Caco-2 (cell line): ENCODE results near the gene HDAC2. TPM values are rescaled to one million over a fixed set of nuclear protein-coding genes. Genes with fewer than 3 reads are reported as not detected.

ENCODE experiments used
- BruUV-seq: library from RNA; stranded (reverse); fragments of 400-500 nt; replicated peaks from 2 replicates; lab custom pipeline; 2021; lab: Mats Ljungman, UMichigan
- CTCF ChIA-PET: fragments of 300-600 bp; sonication (Branson Sonifier 250); formaldehyde crosslinking; loops from one replicate; lab custom pipeline; 2022; ENCODE audit warnings: antibody characterized with exemption; lab: Charles Lee
- POLR2A ChIA-PET: fragments of 300-600 bp; sonication (Branson Sonifier 250); formaldehyde crosslinking; loops from one replicate; lab custom pipeline; 2022; ENCODE audit warnings: antibody characterized with exemption; lab: Charles Lee
- DNase-seq, 2 experiments: peaks; one replicate each; pipeline versions ENCODE4 v3.0.0 to v3.0.0-alpha.2; 2020 to 2022
- H3K27me3 ChIP-seq: replicated peaks from 2 replicates; pipeline ENCODE4 v1.6.0; 2011; ENCODE audit warnings: low read length; ENCODE audit not compliant: control insufficient read depth, insufficient read depth
- H3K36me3 ChIP-seq: 2 replicates; pipeline ENCODE4 v1.5.1; 2011; ENCODE audit warnings: low read length; ENCODE audit not compliant: control insufficient read depth, insufficient read depth
- H3K4me1 ChIP-seq: fragments of 250-450 bp; sonication (Bioruptor Pico); 2 replicates; pipeline ENCODE4 v1.5.1; 2020; ENCODE audit warnings: mild to moderate bottlenecking
- H3K4me3 ChIP-seq: 2 replicates; pipeline ENCODE4 v1.5.1; 2011; ENCODE audit warnings: low read depth, mild to moderate bottlenecking, control low read depth, low read length
- H3K9me3 ChIP-seq: fragments of 250-450 bp; sonication (Bioruptor Pico); 2 replicates; pipeline ENCODE4 v1.5.1; 2020; ENCODE audit warnings: mild to moderate bottlenecking, moderate library complexity
- H3K27ac Mint-ChIP-seq: one replicate; pipeline ENCODE4 v1.8.0; 2022; ENCODE audit warnings: mixed read lengths; ENCODE audit not compliant: unreplicated experiment
- H3K27me3 Mint-ChIP-seq: one replicate; pipeline ENCODE4 v1.8.0; 2022; ENCODE audit warnings: mixed read lengths; ENCODE audit not compliant: insufficient read depth, unreplicated experiment
- H3K36me3 Mint-ChIP-seq: one replicate; pipeline ENCODE4 v1.8.0; 2022; ENCODE audit warnings: mild to moderate bottlenecking, mixed read lengths; ENCODE audit not compliant: insufficient read depth, unreplicated experiment
- H3K4me1 Mint-ChIP-seq: one replicate; pipeline ENCODE4 v1.8.0; 2022; ENCODE audit warnings: low read depth, mixed read lengths; ENCODE audit not compliant: unreplicated experiment
- H3K4me3 Mint-ChIP-seq: one replicate; pipeline ENCODE4 v1.8.0; 2022; ENCODE audit warnings: mild to moderate bottlenecking, moderate library complexity, mixed read lengths; ENCODE audit not compliant: unreplicated experiment
- H3K9me3 Mint-ChIP-seq: one replicate; pipeline ENCODE4 v1.8.0; 2022; ENCODE audit warnings: mixed read lengths; ENCODE audit not compliant: unreplicated experiment
- CTCF ChIP-seq, 2 experiments: fragments of 200-600 bp in 1 of 2; IDR thresholded peaks; 1 replicate in 1 of 2; 2 replicates in 1 of 2; pipeline versions ENCODE4 v1.5.1 to v1.8.0; 2011 to 2022; ENCODE audit warnings: antibody characterized with exemption in 1 of 2, control low read depth in 1 of 2, inconsistent platforms in 1 of 2, low read depth in 1 of 2, low read length in 1 of 2, mild to moderate bottlenecking in 1 of 2, moderate library complexity in 1 of 2; ENCODE audit not compliant: insufficient read depth in 1 of 2, severe bottlenecking in 1 of 2, unreplicated experiment in 1 of 2
- intact Hi-C: fragments of 100-400 bp; cut with micrococcal nuclease; formaldehyde crosslinking; loops from one replicate; pipeline ENCODE4 v1.10.0; 2022; ENCODE audit not compliant: unreplicated experiment
- total RNA-seq: library from RNA; stranded (reverse); gene quantifications from 2 replicates; pipeline ENCODE4 v1.2.3, GENCODE V29; 2022

The HDAC2 gene
- total RNA-seq, 1 experiment from 2014 or later: 201 TPM

- no peaks in the 10 kb centered on the region for H3K27me3 ChIP-seq
- H3K4me1 ChIP-seq: no peaks in the 10 kb centered on the region
- no peak overlapping the region for H3K4me3 ChIP-seq
- no peaks in the 10 kb centered on the region for H3K27me3 Mint-ChIP-seq
- H3K4me1 Mint-ChIP-seq: peaks cover 14% of the 10 kb centered on the region
- no peak overlapping the region for H3K4me3 Mint-ChIP-seq
- BruUV-seq: no TSS peak
- H3K9me3 Mint-ChIP-seq: no peaks in the 10 kb centered on the region
- no peaks in the 10 kb centered on the region for H3K36me3 ChIP-seq
- no peaks in the 10 kb centered on the region for H3K9me3 ChIP-seq
- TF ChIP-seq CTCF (IDR thresholded peaks at IDR 0.05; ENCODE audit: insufficient read depth in 1 of 2, low read depth in 1 of 2, low read length in 1 of 2, severe bottlenecking in 1 of 2, unreplicated experiment in 1 of 2): no peak
- intact Hi-C loops: no loop called here
- no peak overlapping the region for H3K27ac Mint-ChIP-seq
- peaks cover 15% of the 10 kb centered on the region for H3K36me3 Mint-ChIP-seq
- ChIA-PET CTCF (no interaction called here), POLR2A (no interaction called here)
- no peak for DNase-seq
These were observed 10.2 kb downstream of the HDAC2 start for GRCh38 chr6:113960795-113961194.

GRCh38 chr6:113959235-113959634 lies 11.7 kb downstream of the HDAC2 start:
- intact Hi-C loops: no loop called here
- no TSS peak for BruUV-seq
- Mint-ChIP-seq H3K4me1 (peaks cover 7% of the 10 kb centered on the region), H3K27me3 (no peaks in the 10 kb centered on the region), H3K36me3 (peaks cover 29% of the 10 kb centered on the region), H3K9me3 (no peaks in the 10 kb centered on the region), H3K4me3 (no peak overlapping the region), H3K27ac (no peak overlapping the region)
- no peaks in the 10 kb centered on the region for H3K27me3 ChIP-seq
- CTCF ChIA-PET: no interaction called here
- POLR2A ChIA-PET: no interaction called here
- H3K9me3 ChIP-seq: no peaks in the 10 kb centered on the region
- no peaks in the 10 kb centered on the region for H3K4me1 ChIP-seq
- H3K36me3 ChIP-seq: peaks cover 3% of the 10 kb centered on the region; the same call in 1 of the 2 replicates
- no peak overlapping the region for H3K4me3 ChIP-seq
- no peak for DNase-seq
- no peak for TF ChIP-seq CTCF (IDR thresholded peaks at IDR 0.05; ENCODE audit: insufficient read depth in 1 of 2, low read depth in 1 of 2, low read length in 1 of 2, severe bottlenecking in 1 of 2, unreplicated experiment in 1 of 2)

- H3K4me1 ChIP-seq: no peaks in the 10 kb centered on the region
- Mint-ChIP-seq H3K36me3 (peaks cover 66% of the 10 kb centered on the region), H3K9me3 (no peaks in the 10 kb centered on the region), H3K4me1 (peaks cover 7% of the 10 kb centered on the region), H3K27me3 (no peaks in the 10 kb centered on the region), H3K4me3 (no peak overlapping the region), H3K27ac (no peak overlapping the region)
- no TSS peak for BruUV-seq
- peaks cover 3% of the 10 kb centered on the region; the same call in 1 of the 2 replicates for H3K36me3 ChIP-seq
- no peaks in the 10 kb centered on the region for H3K9me3 ChIP-seq
- no peaks in the 10 kb centered on the region for H3K27me3 ChIP-seq
- intact Hi-C loops: no loop called here
- DNase-seq: no peak
- H3K4me3 ChIP-seq: no peak overlapping the region
- ChIA-PET CTCF (no interaction called here), POLR2A (no interaction called here)
- no peak for TF ChIP-seq CTCF (IDR thresholded peaks at IDR 0.05; ENCODE audit: insufficient read depth in 1 of 2, low read depth in 1 of 2, low read length in 1 of 2, severe bottlenecking in 1 of 2, unreplicated experiment in 1 of 2)
These were observed 16.3 kb downstream of the HDAC2 start for GRCh38 chr6:113954653-113955052.
